Heart left ventricle (tissue), 16 donors: Measurements from ENCODE around the gene BCL10. TPM values are rescaled to one million over a fixed set of nuclear protein-coding genes. Genes with fewer than 3 reads are reported as not detected.
A peak's percentile ranks its signal among the peaks of the same experiment; 100 is the strongest.

Source experiments
- ATAC-seq, 4 donors: fragments of 200-7000 bp; cut with Tn5 transposase; one replicate each; pipeline ENCODE4 v1.9.1; 2020 to 2022; ENCODE audit warnings: moderate library complexity in 4 of 4, mild to moderate bottlenecking in 3 of 4, moderate number of reproducible peaks in 1 of 4
- DNase-seq, 5 donors: peaks; one replicate each; pipeline ENCODE4 v3.0.0-alpha.2; 2020
- H3K27ac ChIP-seq, 12 donors: fragments of 200-600 bp; sonication (generic) in 4 of 12; one replicate each; pipeline versions ENCODE4 v1.5.0 to v1.8.0; 2016 to 2022; ENCODE audit warnings: mild to moderate bottlenecking in 2 of 12
- H3K27me3 ChIP-seq, 9 donors: fragments of 200-600 bp; sonication (generic) in 2 of 9; one replicate each; pipeline versions ENCODE4 v1.5.1 to v1.8.0; 2016 to 2022; ENCODE audit warnings: mild to moderate bottlenecking in 3 of 9
- H3K36me3 ChIP-seq, 9 donors: fragments of 200-600 bp; sonication (generic) in 2 of 9; one replicate each; pipeline versions ENCODE4 v1.5.0 to v1.8.0; 2018 to 2022; ENCODE audit warnings: mild to moderate bottlenecking in 2 of 9
- H3K4me1 ChIP-seq, 12 donors: fragments of 200-600 bp; sonication (generic) in 4 of 12; one replicate each; pipeline versions ENCODE4 v1.5.0 to v1.8.0; 2016 to 2022; ENCODE audit warnings: mild to moderate bottlenecking in 3 of 12
- H3K4me3 ChIP-seq, 12 donors: fragments of 200-600 bp; sonication (generic) in 4 of 12; one replicate each; pipeline versions ENCODE4 v1.5.0 to v1.8.0; 2017 to 2022; ENCODE audit warnings: mild to moderate bottlenecking in 9 of 12, moderate library complexity in 4 of 12
- H3K9me3 ChIP-seq, 12 donors: fragments of 200-600 bp; sonication (generic) in 4 of 12; one replicate each; pipeline versions ENCODE4 v1.5.0 to v1.8.0; 2016 to 2022; ENCODE audit warnings: mild to moderate bottlenecking in 1 of 12
- POLR2A ChIP-seq, 2 donors: fragments of 450-650 bp; IDR thresholded peaks; one replicate each; pipeline ENCODE4 v1.6.1; 2017; ENCODE audit warnings: antibody characterized with exemption in 2 of 2, mild to moderate bottlenecking in 2 of 2, moderate library complexity in 2 of 2
- WGBS, 4 donors: extraction: QIAGEN DNeasy Blood & Tissue Kit in 2 of 4; methylation state at CpG; one replicate each; pipeline versions ENCODE4 v1.1.5 to v1.1.7; 2013 to 2018; 5-methylcytosine and 5-hydroxymethylcytosine counted together
- intact Hi-C, 10 donors: fragments of 100-400 bp; cut with DNase I; formaldehyde crosslinking; loops; one replicate each; pipeline versions ENCODE4 v1.11.1 to v1.14.2; 2022
- polyA plus RNA-seq, 2 donors: library from polyadenylated mRNA; stranded (reverse); fragments of 200-250 nt; gene quantifications; one replicate each; pipeline ENCODE4 v1.2.3, GENCODE V29; 2013
- total RNA-seq, 9 donors: library from RNA; depleted of rRNA in 2 of 9; stranded (reverse); fragments of >200 nt in 2 of 9; fragmentation: NEBNext Ultra II Directional in 3 of 9; extraction: Animal tissue kit (Norgen Biotek cat#: 25700) in 3 of 9; gene quantifications; one replicate each; pipeline versions ENCODE4 v1.1.0 to v1.2.4, GENCODE V29; 2016 to 2023
- TF ChIP-seq, protein P1 (sequence below), 12 donors: fragments of 200-600 bp; sonication (generic) in 4 of 12; IDR thresholded peaks; one replicate each; pipeline versions ENCODE4 v1.5.0 to v1.8.0; 2018 to 2022; ENCODE audit warnings: antibody characterized with exemption in 12 of 12, mild to moderate bottlenecking in 5 of 12
- donor health status: ischemic (EF 13 %, LVEDD 7.1; RV severe dilation, severe dysfunction).
- donor health status: healthy with polysubstance abuse.
- donor health status: DM: no; HTN: yes; CAD: no.
- donor health status: DM: no; HTN: no; CAD: no.
- donor health status: ischemic (EF 25% LVEDD 6.9; RV normal size, moderate dysfunction).
- donor health status: ischemic (EF 25% LVEDD 5.7; RV mildly dilated, moderate dysfunction).
- donor health status: healthy.
- donor health status: DM: yes; HTN: yes; CAD: no.
- donor health status: ischemic (EF 35%, LVEDD 5.7; RV mildly dilated, moderate dysfunction).
- donor health status: nonischemic (EF 11% LVEDD 7.7; RV severe dilation, severe dysfunction).
- donor health status: DM: yes; HTN: yes; CAD: no.
- donor health status: PGD.
- donor health status: ischemic (EF 29% LVEDD 5.4; RV normal size, mild dysfunction).
- donor health status: nonischemic (EF 23%, LVEDD 6.1; RV moderate dilation, normal function).

The BCL10 gene
- total and polyA plus RNA-seq, 11 donors = 3.4 to 20.4 (median 8.0) TPM

DNA sequence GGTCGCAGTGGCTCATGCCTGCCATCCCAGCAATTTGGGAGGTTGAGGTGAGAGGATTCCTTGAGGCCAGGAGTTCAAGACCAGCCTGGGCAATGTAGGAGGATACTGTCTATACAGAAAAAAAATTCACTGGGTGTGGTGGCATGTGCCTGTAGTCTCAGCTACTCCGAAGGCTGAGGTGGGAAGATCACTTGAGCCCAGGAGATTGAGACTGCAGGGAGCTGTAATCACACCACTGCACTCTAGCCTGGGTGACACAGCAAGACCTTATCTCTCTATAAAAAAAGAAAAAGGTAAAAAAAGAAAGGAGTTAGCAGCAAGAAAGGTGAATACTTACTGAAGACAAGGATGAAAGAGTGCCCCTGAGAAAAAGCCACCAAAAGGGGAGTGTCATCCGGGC, 23.7 kb upstream of the BCL10 start:
- intact Hi-C loops = loop anchor here in 4 of 10 donors (10.0 kb wide), 3 partner anchors 165 to 715 kb away; partner anchors contain the start of gene DDAH1 (in 1 of the 4)
- no peak for DNase-seq
- Histone ChIP-seq H3K4me3 (no peak overlapping the region), H3K27me3 (no peaks in the 10 kb centered on the region), H3K4me1 (peaks cover 0 to 24% (median 11%) of the 10 kb centered on the region in 12 donors), H3K9me3 (no peaks in the 10 kb centered on the region), H3K36me3 (no peaks in the 10 kb centered on the region), H3K27ac (no peak overlapping the region)
- no peak for ATAC-seq
- WGBS, 4 donors = 74 to 93% (median 87%) methylated on average over 3 of the region's 3 CpGs
- no peak for TF ChIP-seq POLR2A (IDR thresholded peaks at IDR 0.05)
- TF ChIP-seq, protein P1, sequence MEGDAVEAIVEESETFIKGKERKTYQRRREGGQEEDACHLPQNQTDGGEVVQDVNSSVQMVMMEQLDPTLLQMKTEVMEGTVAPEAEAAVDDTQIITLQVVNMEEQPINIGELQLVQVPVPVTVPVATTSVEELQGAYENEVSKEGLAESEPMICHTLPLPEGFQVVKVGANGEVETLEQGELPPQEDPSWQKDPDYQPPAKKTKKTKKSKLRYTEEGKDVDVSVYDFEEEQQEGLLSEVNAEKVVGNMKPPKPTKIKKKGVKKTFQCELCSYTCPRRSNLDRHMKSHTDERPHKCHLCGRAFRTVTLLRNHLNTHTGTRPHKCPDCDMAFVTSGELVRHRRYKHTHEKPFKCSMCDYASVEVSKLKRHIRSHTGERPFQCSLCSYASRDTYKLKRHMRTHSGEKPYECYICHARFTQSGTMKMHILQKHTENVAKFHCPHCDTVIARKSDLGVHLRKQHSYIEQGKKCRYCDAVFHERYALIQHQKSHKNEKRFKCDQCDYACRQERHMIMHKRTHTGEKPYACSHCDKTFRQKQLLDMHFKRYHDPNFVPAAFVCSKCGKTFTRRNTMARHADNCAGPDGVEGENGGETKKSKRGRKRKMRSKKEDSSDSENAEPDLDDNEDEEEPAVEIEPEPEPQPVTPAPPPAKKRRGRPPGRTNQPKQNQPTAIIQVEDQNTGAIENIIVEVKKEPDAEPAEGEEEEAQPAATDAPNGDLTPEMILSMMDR (IDR thresholded peaks at IDR 0.05) = no peak

DNA sequence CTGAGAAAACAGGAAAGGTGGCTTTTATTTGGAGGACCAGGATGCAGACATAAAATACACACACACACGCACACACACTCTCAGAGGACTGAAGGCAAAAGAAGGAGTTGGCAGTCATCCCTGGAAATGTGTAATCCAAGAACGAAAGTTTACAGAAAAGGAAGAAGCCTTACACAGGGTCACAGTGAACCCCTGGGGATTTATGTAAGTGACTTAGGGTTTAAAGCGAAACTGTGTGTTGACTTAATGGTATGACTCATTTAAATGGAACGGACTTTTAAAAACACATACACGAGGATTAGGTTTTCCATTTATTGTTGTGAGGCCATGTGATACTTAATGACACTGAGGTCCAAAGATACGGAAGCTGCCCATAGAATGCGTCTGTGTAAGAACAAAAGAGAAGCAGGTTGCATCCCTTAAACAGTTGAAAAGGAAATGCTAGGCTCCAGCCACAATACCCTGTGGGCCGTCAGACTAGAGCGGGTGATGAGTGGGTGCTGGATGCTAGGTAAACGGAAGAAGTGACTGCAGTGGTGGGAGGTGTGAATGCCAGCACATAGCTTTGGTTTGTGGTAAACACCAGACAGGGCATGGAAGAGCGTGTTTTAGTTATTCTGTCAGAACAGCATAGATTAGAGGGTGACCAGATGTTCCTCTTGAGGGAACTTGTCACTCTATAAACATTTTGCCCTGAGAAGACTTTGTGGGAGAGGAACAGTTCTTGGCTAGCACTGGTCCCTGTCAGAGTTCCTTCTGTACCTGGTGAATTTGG, 21.6 kb upstream of the BCL10 start:
- ATAC-seq = peak; percentile 69 to 94 (median 82)
- Histone ChIP-seq H3K36me3 (no peaks in the 10 kb centered on the region), H3K27ac (peak overlapping the region in 11 of 12 donors; percentile 47 to 79 (median 67)), H3K4me1 (peaks cover 0 to 28% (median 11%) of the 10 kb centered on the region in 12 donors), H3K27me3 (no peaks in the 10 kb centered on the region), H3K9me3 (no peaks in the 10 kb centered on the region), H3K4me3 (peak overlapping the region in 5 of 12 donors; percentile 1 to 13 (median 11))
- 40 to 59% (median 52%) methylated on average over 11 of the region's 11 CpGs for WGBS, 4 donors
- DNase-seq = peak in 3 of 5 donors; percentile 38 to 82 (median 71)
- TF ChIP-seq, protein P1 (IDR thresholded peaks at IDR 0.05) = no peak
- TF ChIP-seq POLR2A (IDR thresholded peaks at IDR 0.05) = no peak
- intact Hi-C loops = loop anchor here in 1 of 10 donors (5.0 kb wide), 1 partner anchor 279 kb away; no protein-coding TSS in a partner anchor

DNA sequence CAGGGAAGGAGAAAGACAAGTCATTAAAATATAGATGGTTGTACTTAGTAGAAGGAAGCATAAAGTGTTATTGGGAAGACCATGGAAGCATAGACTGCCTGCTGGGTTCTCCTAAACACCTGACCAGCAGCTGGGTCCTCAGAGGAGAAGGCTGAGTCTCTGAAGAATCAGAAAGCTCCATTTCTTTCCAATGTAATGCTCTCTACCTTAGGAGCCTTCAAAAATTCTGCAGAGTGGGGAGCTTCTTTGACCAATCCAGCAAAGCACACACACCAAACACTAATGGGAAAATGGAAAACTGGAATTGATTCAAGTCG, 21.1 kb upstream of the BCL10 start:
- Histone ChIP-seq H3K9me3 (no peaks in the 10 kb centered on the region), H3K36me3 (no peaks in the 10 kb centered on the region), H3K27ac (peak overlapping the region in 9 of 12 donors; percentile 9 to 79 (median 53)), H3K4me1 (peaks cover 0 to 28% (median 11%) of the 10 kb centered on the region in 12 donors), H3K27me3 (no peaks in the 10 kb centered on the region), H3K4me3 (peak overlapping the region in 3 of 12 donors; percentile 1 to 13 (median 13))
- TF ChIP-seq, protein P1 (IDR thresholded peaks at IDR 0.05) = no peak
- TF ChIP-seq POLR2A (IDR thresholded peaks at IDR 0.05) = no peak
- DNase-seq (no peak), ATAC-seq (no peak)
- WGBS, 4 donors = 42 to 65% (median 53%) methylated on average over 1 of the region's 1 CpG
- intact Hi-C loops = loop anchor here in 1 of 10 donors (5.0 kb wide), 1 partner anchor 280 kb away; no protein-coding TSS in a partner anchor

DNA sequence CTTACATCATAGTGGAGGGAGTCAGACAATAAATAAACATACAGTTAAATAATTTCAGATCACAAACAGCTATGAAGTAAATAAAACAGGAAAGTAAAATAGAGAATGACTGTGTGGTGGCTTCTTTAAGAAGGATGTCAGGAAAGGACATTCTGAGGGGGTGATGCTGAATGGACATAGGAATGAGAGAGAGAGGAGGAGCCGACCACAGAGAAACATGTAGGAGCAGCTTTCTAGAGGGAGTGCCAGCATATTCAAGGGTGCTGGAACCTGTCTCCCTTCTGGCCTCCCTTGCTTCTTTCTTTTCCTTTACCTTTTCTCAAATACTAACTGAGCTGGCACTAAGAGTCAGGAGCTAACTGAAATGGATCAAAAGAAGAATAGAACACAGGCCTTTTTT, 20.5 kb upstream of the BCL10 start:
- Histone ChIP-seq H3K27ac (peak overlapping the region in 7 of 12 donors; percentile 9 to 79 (median 58)), H3K36me3 (no peaks in the 10 kb centered on the region), H3K9me3 (no peaks in the 10 kb centered on the region), H3K4me3 (no peak overlapping the region), H3K4me1 (peaks cover 0 to 28% (median 11%) of the 10 kb centered on the region in 12 donors), H3K27me3 (no peaks in the 10 kb centered on the region)
- intact Hi-C loops = loop anchor here in 1 of 10 donors (5.0 kb wide), 1 partner anchor 280 kb away; no protein-coding TSS in a partner anchor
- no peak for ATAC-seq
- WGBS, 4 donors = 43 to 61% (median 53%) methylated on average over 1 of the region's 1 CpG
- DNase-seq = no peak
- TF ChIP-seq, protein P1 (IDR thresholded peaks at IDR 0.05) = no peak
- TF ChIP-seq POLR2A (IDR thresholded peaks at IDR 0.05) = no peak
